GM19455 (cell line): Measurements from ENCODE around the gene OCA2.
"Not testable (repeated sequence)": the region's sequence is repeated elsewhere in the genome, so short reads cannot be mapped to it uniquely, and the experiment has no call there.

Source experiments
- ATAC-seq: cut with Tn5 transposase; IDR thresholded peaks from one replicate; pipeline ENCODE4 v1.9.1; 2021; ENCODE audit not compliant: unreplicated experiment

The OCA2 gene

DNA sequence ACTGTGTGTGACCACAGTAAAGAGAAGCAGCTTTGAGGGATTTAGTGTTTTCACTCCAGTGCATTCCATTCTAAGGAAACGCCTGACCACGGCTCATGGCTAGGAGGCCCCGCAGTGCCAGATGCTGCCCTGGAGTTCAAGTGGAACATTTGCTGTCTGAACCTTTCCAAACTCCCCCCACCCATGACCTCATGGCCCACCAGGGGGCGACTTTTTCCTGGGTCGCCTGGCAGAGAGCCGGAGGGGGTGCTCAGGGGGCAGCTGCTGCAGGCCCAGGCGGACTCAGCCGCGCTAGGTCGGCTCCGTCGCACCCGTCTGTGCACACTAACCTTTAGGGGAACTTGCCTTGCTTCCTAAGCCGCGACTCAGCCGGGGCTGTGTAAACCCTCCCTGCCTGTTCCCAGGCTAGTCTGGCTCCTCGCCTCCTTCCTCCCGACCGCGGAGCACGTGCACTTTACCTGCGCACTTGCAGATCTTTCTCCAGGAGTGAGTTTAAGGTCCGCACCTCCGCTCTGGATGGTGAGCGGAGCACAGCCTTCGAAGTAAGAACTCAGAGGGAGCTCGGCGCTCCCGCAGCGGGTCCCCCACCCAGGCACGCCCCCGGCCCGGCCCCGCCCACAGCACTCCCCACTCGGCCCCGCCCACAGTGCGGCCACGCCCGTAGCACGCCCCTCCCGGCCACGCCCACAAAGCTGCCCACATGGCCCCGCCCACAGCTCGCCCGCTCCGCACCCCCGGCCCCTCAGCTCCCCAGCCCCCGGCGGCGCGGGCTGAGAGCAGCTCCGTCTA lies at the start of gene OCA2:
Gene OCA2, minus strand, starts transcription at position 550 of the 789 bp plus-strand sequence. CDS start 17,441 bp downstream, outside the sequence.
- ATAC-seq = no peak

DNA sequence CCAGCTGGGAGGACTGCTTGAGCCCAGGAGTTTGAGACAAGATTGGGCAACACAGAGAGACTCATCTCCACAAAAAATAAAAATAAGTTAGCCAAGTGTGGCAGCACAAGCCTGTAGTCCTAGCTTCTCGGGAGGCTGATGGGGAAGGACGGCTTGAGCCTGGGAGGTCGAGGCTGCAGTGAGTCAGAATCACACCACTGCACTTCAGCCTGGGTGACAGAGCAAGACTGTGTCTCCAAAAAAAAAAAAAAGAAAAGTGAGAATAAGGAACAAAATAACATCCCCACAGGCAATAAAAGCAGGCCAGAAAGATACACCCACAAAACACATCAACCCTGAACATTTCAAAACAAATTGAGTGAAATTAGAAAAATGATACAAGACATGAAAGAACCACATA lies 48.7 kb upstream of the OCA2 start:
- no peak for ATAC-seq

DNA sequence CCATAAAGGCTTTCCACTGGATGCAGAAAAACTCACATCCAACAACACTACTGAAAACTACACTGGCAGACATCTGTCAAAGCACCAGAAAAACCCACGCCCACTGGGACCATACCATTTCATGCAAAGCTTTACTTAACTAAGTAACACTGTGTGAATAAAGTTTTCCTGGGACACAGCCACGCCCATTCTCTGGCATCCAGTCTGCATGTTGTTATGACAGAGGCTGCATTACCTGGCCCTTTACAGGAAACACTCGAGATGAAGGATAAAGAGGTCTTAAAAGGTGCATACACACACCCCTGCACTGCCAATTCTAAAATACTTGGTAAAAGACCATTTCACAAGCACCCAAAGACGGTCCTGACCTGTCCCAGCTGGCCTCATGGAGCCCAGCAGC lies 46.3 kb upstream of the OCA2 start:
- ATAC-seq = not testable (repeated sequence)

DNA sequence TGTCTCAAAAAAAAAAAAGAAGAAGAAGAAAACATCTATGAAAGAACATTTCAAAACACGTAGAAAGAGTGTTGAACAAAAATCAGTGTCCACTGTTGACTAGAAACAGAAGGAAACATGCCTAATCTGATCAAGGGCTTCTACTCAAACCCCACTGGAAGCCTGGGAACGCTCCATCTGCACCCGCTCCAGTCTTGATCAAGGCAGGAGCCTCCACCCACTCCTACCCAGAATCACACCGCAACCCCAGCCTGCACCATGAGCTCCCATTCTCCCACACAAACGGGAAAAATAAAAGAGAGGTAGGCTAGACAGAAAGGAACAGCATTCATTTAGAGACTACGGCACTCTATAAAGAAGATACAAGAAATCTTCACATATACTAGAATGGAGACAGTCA lies 40.9 kb upstream of the OCA2 start:
- no peak for ATAC-seq

DNA sequence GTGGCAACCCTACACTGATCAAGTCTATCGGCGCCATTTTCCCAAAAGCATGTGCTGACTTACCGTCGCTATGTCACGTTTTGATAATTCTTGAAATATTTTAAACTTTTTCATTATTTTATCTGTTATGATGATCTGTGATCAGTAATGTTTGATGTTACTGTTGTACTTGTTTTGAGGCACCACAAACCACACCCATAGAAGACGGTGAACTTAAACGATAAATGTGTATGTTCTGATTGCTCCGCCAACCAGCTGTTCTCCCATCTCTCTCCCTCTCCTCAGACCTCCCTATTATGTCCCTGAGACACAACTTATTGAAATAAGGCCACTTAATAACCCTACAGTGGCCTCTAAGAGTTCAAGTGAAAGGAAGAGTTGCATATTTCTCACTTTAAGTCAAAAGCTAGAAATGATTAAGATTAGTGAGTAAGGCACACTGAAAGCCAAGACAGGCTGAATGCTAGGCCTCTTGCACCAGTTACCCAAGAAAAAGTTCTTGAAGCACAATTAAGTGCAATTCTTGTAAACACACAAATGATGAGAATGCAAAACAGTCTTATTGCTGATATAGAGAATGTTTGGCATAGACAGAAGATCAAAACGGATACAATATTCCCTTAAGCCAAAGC lies 38.4 kb upstream of the OCA2 start:
- not testable (repeated sequence) for ATAC-seq

DNA sequence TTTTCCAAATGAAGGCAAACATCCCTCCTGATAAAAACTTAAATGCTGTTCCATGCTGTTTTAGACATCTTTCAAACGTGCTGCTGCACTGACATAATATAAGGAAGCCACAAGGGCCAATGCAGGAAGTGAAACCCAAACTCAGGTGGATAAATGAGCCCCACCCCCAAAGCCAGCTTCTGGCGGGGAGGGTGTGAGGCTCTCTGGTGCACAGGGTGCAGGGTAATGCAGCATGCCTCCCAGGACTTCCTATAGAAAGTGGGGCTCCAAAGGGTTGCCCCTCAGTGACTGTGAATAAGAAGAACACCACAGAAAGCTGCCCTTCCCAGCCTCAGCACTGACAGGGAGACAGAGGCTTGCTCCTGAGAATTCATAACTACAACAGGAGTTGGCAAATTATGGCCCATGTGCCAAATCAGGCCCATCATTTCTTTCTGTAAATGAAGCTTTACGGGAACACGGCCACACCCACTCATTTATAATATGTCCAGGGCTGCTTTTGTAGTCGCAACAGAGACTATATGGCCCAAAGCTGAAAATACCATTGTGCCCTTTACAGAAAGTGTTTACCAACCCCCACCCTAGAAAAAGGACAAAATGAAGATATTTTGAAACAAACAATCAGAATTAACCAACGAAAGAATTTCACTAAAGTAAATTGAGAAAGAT lies 37.3 kb upstream of the OCA2 start:
- ATAC-seq = peak; percentile 98

DNA sequence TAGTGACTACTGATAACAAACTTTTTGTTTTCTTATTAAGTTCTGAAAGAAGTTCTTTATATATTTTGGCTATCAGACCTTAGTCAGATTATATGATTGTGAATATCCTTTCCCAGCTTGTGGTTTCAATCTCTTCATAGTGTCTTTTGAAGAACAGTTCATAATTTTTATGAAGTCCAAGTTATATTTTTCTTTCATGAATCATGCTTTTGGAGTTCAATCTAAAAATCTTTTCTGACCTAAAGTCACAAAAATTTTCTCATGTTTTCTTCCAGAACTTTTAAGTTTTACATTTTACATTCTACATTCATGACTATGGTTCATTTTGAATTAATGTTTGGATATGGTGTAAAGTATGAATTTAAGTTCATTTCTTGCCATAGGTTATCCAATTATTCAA lies 34.2 kb upstream of the OCA2 start:
- no peak for ATAC-seq

DNA sequence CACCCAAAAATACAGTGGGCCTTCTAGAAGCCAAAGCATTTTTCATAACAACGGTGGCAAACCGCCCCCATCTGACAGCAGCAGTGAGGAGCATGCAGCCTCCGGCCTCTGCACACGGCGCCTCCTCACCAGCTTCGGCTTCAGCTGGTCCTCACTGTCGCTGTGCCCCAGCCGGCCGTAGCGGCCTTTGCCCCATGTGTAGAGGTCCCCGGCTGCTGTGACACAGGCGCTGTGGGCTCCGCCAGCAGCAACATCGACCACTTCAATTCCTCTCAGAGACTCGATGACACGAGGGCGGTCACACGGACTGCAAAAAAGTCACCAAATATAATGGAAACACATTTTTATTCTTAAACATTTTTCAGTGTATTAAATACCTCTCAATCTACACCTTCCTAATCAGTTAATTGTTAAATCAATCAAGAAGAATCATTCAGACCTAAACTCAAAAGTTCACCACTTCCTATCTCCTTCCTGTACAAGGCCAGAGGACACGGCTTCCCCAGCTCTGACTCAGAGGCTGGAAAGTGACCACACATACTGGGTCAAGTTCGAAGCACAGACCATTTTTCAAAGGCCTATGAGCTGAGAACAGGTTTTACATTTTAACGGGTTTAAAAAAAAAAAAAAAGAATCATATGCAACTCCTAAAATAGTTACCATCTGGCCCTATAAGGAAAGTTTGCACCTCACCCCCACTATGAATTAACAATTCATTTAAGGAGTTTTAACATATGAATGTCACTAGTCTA lies 33.6 kb upstream of the OCA2 start:
- no peak for ATAC-seq

DNA sequence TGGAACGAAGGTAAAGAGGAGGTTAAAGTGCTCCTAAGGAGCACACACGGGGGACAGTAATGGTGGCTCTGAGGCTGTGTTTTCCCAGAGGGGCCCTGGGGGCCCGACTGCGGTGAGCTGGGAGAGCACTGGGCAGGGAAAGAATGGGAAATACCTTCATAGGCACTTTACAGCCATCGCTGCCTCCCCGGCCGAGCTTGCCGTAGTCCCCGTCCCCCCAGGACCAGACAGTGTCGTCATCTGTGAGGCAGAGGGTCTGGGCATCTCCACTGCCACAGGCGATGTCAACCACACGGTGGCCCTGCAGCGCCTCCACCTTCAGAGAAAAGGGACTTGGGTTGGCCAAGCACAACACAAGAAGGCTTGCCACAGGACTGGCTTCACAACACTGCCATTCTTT lies 32.8 kb upstream of the OCA2 start:
- no peak for ATAC-seq

DNA sequence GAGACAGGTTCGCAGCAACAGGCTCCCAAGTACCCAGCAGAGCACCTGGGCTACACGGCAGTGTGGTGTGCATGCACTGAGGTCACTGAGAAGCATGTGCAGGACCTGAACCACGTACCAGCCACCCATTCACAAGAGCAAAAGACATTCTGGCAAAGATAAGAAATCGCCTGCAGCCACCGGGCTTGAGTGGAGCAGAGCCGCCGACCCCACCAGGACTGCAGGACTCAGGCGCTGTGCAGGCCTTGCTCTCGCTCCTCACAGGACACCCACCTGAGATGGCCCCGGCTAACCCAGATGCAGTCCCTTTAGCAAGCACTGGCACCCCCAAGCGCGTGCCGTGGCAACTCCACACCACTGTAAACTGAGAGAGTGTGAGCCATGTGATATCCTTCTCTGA lies 32.3 kb upstream of the OCA2 start:
- ATAC-seq = no peak

DNA sequence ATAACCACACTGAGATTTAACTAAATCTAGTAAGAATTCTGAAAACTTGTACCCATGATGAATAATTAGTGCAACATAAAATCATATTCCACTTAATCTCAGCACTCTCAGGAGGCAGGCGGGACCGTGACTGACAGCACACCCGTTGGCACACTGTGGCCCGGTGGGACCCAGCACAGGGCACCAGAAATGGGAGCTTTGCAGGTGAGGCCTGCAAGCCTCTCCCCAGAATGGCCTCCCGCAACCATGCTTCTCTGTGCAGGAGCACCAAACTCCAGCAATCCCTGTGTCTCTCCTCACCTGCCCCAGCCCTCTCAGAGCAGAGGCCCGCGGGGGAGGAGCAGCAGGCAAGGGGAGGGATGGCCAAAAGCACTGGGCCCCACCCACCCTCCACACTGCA lies 31.5 kb upstream of the OCA2 start:
- no peak for ATAC-seq

DNA sequence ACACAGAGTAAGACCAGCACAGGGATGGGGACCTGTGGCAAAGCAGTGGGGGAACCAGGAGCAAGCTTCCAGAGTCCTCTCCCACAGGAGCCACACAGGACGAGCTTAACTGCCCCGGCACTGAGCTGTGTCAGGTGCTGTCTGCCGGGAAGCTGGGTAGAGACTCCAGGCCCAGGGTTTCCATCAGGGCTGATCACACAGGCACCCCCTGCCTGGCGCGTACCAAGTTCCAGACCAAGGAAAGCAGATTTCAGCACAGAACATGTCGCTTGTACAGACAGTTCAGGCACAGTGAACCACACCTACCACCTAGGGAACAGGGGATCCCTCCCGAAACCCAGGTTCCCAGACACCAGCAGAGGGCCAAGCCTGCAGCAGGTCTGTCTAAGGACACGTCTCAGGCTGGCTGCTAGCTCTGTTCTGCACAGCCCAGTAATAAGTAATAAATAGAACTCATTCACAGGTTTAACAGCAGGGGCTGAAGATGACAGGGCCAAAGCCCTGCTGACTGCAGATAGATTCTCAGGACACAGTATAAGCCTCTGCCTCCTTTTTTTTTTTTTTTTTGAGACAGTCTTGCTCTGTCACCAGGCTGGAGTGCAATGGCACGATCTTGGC lies 30.2 kb upstream of the OCA2 start:
- no peak for ATAC-seq

DNA sequence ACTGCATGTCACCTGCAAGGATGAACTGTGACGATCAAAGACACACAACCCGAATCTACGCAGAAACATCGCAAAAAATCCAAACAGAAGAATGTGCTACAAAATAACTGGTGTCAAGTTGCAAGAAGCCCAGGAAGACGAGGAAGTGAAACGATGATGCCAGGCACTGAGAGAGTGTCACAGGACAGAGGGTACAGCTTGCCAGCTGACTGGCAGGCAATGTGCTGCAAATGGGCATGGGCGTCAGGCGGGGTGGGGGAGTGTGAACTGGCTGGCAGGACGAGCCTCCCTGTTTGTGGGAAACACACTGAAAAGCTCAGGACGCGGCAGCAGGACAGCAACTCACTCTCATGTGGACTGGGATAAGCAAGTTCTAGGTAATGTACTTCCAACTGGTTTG lies 28.9 kb upstream of the OCA2 start:
- no peak for ATAC-seq

DNA sequence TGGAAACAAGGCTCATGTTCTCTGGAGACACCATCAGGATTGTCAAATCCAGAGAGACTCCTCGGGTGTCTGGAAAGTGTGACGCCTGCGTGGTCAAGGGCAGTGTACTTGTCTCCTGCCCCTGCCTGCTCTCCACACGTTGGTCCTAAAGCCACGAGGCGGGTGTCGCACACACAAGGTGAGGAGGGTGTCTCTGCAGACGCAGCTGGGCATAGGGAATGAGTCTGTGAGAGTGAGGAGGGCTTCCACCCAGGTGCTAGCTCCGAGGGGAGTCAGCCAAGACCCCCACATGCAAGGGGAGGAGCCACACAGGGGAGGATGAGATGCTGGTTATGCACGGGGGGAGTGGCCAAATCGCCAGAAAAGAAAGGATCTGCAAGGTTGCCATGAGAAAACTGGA lies 27.9 kb upstream of the OCA2 start:
- no peak for ATAC-seq

DNA sequence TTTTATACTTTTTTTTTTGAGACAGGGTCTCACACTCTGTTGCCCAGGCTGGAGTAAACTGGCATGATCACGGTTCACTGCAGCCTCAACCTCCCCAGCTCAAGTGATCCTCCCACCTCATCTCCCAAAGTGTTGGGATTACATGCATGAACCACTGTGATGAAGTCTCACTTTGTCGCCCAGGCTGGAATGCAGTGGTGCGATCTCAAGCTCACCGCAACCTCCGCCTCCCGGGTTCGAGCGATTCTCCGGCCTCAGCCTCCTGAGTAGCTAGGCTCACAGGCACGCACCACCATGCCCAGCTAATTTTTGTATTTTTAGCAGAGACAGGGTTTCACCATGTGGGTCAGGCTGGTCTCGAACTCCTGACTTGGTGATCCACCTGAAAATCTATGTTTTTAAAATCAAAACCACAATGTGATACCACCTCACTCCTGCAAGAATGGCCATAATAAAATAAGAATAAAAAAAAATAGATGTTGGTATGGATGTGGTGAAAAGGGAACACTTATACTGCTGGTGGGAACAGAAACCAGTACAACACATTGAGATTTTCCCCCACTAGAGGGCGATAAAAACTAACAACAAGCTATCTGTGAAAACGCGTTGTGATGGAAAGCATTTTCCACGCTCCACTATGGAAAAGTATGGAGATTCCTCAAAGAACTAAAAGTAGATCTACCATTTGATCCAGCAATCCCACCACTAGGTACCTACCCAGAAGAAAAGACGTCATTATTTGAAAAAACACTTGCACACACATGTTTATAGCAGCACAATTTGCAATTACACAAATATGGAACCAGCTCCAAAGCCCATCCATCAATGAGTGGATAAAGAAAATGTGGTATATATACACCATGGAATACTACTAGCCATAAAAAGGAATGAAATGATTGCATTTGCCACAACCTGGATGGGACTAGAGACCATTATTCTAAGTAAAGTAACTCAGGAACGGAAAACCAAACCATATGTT lies 26.8 kb upstream of the OCA2 start:
- ATAC-seq = no peak

DNA sequence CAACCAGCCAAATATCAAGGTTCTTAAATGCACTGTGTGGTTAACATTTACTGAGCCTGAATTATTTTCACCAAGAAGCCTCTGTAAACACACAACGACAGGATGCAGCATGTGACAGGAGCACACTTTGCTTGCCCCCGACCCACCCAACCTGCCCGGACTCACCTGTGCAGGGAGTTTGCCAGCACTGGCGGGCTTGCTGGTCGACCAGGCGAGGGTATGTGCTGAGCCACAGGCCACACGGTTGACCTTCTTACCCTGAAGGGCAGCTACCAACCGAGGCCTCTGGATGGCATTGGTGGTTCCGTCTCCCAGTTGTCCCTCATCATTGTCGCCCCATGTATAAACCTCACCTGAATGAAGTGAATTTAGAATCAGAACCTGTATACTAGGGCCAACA lies 25.7 kb upstream of the OCA2 start:
- no peak for ATAC-seq

DNA sequence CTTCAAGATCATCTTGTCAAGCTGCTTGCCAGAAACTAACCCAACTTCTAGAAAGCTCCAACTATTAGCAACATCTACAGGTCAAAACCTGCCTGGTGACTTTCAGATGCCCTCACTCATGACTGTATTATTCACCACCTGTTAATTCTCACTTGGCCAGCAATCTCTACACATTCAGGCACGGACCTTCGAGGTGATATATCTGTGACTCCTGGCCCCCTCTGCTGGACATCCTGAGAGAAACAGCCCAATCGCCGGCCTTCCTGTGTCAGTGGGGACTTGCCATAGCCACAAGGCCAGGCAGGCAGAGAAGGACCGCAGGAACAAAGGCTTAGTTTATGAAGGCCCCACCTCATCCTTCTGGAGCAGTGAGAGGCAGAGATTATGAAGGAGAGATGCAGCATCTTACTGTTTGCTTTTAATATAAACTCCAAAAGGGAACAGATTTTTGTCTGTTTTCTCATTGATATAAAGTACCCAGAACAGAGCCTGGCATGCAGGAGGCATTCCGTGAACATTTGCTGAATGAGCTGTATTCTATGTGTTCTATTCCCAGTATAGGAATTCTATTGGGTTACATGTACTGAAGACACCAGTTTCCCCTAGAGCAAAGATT lies 24.4 kb upstream of the OCA2 start:
- ATAC-seq = no peak

DNA sequence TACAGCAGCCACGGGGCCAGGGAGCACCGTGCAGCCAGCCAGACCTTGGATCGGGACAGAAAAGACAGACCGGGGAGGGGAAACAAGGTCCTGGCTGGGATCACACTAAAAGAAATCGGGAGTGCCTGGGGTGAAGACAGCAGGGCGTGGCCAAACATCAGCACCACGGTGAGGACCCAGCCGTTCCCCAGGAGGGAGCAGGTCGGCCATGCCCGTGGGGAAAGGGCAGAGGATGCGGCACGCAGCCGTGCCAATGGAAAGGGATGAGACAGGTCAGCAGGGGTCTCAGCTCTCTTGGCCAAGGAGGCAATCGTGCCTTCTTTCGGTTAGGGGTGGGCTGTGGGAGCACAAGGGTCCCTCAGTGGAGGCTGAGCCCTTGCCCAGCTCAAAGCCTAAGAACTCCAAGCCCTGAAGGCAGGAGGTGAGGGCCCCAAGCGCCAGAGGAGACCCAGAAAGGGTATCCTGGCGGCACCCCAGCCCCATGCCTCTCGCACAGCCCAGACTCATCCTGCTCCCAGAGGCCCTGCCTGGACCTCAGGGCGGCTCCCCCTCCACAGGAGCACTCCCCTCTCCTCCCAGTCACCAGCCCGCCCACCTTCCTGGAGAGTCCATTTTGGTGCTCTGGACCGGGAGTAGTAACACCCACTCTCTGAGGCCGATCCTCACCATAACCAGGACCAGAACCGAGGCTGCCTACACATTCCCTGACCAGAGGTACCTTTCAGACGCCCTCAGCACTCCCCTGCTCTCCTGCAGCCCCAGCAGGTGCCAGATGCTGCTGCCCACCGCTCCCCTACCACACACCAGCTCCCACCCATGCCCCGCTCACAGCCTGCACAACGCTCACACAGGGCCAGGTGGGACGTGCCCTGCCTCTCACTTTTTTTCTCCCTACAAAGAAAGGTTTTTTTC lies 23.2 kb upstream of the OCA2 start:
- ATAC-seq = no peak
